Esophagus squamous epithelium (tissue), 5 donors: Measurements from ENCODE around the gene CREB3L2. TPM values are rescaled to one million over a fixed set of nuclear protein-coding genes. Genes with fewer than 3 reads are reported as not detected.

Source experiments
- DNase-seq: peaks from one replicate; lab custom pipeline; 2025; lab: John Stamatoyannopoulos, UW
- H3K27ac ChIP-seq, 4 donors: fragments of 200-600 bp; sonication (generic); one replicate each; pipeline ENCODE4 v1.5.1; 2016 to 2019; ENCODE audit warnings: mild to moderate bottlenecking in 1 of 4
- H3K27me3 ChIP-seq, 4 donors: fragments of 200-600 bp; sonication (generic); 1 replicate in 3 of 4; 2 replicates in 1 of 4; pipeline versions ENCODE4 v1.5.1 to v1.6.0; 2017 to 2021; ENCODE audit warnings: antibody characterized with exemption in 1 of 4
- H3K36me3 ChIP-seq, 3 donors: fragments of 200-600 bp; sonication (generic); one replicate each; pipeline ENCODE4 v1.5.1; 2016 to 2019
- H3K4me1 ChIP-seq, 3 donors: fragments of 200-600 bp; sonication (generic); one replicate each; pipeline ENCODE4 v1.5.1; 2017 to 2019
- H3K4me3 ChIP-seq, 4 donors: fragments of 200-600 bp; sonication (generic); 1 replicate in 3 of 4; 2 replicates in 1 of 4; pipeline ENCODE4 v1.5.1; 2016 to 2019; ENCODE audit warnings: mild to moderate bottlenecking in 2 of 4, moderate library complexity in 1 of 4
- H3K9me3 ChIP-seq, 3 donors: fragments of 200-600 bp; sonication (generic); one replicate each; pipeline ENCODE4 v1.5.1; 2016 to 2019
- POLR2A ChIP-seq, 4 donors: fragments of 450-650 bp; IDR thresholded peaks; one replicate each; pipeline ENCODE4 v1.6.1; 2017; ENCODE audit warnings: antibody characterized with exemption in 4 of 4, mild to moderate bottlenecking in 4 of 4, moderate library complexity in 3 of 4
- WGBS, 2 donors: methylation state at CpG; one replicate each; pipeline ENCODE4 v1.1.5; 2018; 5-methylcytosine and 5-hydroxymethylcytosine counted together
- intact Hi-C: fragments of 100-400 bp; cut with DNase I; formaldehyde crosslinking; loops from one replicate; pipeline ENCODE4 v1.15.0; 2022
- total RNA-seq, 4 donors: library from RNA; depleted of rRNA; stranded (reverse); fragments of >200 nt; gene quantifications; one replicate each; pipeline ENCODE4 v1.1.0, GENCODE V29; 2016
- TF ChIP-seq, protein P1 (sequence below), 6 experiments: fragments of 450-650 bp in 4 of 6; fragments of 200-600 bp in 2 of 6; sonication (generic) in 2 of 6; IDR thresholded peaks; one replicate each; pipeline ENCODE4 v1.5.1; 2016 to 2019; ENCODE audit warnings: antibody characterized with exemption in 6 of 6, mild to moderate bottlenecking in 4 of 6, moderate library complexity in 4 of 6
- donor health status: DM: yes; HTN: yes; CAD: no.

The CREB3L2 gene
- total RNA-seq, 4 donors from 2014 or later, result 14.9 to 21.9 (median 17.3) TPM

DNA sequence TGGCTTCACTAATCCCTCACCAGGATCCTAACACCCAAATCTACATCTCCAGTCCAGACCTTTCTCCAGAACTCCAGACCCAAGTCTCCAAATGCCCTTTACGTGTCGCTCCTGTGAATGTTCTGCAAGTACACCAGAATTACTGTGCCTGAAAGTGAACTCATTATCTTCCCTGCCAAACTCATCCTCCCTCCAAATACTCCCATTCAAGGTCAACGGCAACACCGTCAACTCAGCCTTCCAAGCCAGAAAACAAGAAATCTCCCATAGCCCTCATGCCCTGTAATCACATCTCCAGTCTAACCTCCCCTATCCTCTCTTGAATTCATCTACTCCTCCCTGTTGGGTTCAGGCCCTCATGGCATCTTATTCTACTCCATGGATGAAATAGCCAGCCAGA is 12.3 kb downstream of the CREB3L2 start:
- Histone ChIP-seq H3K27ac (peak overlapping the region; percentile 26 to 83 (median 78)), H3K4me3 (no peak overlapping the region), H3K27me3 (no peaks in the 10 kb centered on the region), H3K4me1 (peaks cover 23 to 98% (median 62%) of the 10 kb centered on the region in 3 donors), H3K9me3 (no peaks in the 10 kb centered on the region), H3K36me3 (no peaks in the 10 kb centered on the region)
- 85 to 91% methylated on average over 4 of the region's 4 CpGs for WGBS, 2 donors
- intact Hi-C loops, result no loop called here
- TF ChIP-seq, protein P1, sequence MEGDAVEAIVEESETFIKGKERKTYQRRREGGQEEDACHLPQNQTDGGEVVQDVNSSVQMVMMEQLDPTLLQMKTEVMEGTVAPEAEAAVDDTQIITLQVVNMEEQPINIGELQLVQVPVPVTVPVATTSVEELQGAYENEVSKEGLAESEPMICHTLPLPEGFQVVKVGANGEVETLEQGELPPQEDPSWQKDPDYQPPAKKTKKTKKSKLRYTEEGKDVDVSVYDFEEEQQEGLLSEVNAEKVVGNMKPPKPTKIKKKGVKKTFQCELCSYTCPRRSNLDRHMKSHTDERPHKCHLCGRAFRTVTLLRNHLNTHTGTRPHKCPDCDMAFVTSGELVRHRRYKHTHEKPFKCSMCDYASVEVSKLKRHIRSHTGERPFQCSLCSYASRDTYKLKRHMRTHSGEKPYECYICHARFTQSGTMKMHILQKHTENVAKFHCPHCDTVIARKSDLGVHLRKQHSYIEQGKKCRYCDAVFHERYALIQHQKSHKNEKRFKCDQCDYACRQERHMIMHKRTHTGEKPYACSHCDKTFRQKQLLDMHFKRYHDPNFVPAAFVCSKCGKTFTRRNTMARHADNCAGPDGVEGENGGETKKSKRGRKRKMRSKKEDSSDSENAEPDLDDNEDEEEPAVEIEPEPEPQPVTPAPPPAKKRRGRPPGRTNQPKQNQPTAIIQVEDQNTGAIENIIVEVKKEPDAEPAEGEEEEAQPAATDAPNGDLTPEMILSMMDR (IDR thresholded peaks at IDR 0.05), result no peak
- DNase-seq, result no peak

DNA sequence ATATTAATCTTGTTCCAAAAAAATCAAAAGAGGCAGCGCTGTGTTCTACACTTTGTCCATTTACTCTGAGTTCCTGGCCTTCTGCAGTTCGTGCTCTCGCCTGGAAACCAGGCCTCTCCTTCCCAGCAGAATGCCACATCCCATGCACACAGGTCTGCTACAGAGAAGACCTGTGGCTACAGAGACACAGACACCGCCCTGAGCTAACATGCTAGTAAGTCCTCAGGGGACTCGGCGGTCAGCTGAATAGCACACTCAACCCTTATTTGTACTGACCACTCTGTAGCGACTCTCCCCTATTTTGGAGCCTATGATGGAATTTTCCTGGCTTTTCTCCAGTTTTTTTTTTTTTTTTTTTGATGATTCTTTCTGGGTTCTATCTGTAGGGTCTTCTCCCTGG is 12.8 kb downstream of the CREB3L2 start:
- peak overlapping the region in 3 of 4 donors; percentile 74 to 83 (median 81) for H3K27ac ChIP-seq
- no peak for DNase-seq
- intact Hi-C loops, result no loop called here
- TF ChIP-seq POLR2A (IDR thresholded peaks at IDR 0.05), result no peak
- TF ChIP-seq, protein P1 (IDR thresholded peaks at IDR 0.05), result no peak
- H3K4me3 ChIP-seq, result no peak overlapping the region
- no peaks in the 10 kb centered on the region for H3K27me3 ChIP-seq
- H3K36me3 ChIP-seq, result no peaks in the 10 kb centered on the region
- H3K9me3 ChIP-seq, result no peaks in the 10 kb centered on the region
- H3K4me1 ChIP-seq, result peaks cover 23 to 98% (median 62%) of the 10 kb centered on the region in 3 donors
- WGBS, 2 donors, result 64 to 80% methylated on average over 7 of the region's 7 CpGs

DNA sequence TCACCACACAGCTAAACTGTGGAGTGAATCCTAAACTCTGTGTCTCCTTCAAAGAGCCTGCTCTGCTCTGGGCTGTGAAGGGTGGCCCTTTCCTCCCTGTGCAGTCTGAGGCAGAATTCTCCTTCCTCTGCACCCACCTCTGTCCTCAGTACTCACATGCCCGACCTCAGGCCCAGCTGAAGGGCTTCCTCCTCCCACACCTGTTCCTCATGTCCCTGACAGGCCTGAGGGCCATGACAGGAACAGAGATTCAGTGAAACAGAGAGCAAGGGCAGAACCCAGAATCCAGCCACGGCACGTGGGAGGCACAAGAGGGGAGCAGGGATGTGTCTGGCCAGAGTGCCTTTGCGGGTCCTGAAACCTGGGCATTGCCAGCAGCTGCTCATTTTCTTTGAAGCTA is 13.9 kb downstream of the CREB3L2 start:
- intact Hi-C loops, result no loop called here
- no peak for DNase-seq
- Histone ChIP-seq H3K27ac (peak overlapping the region in 3 of 4 donors; percentile 70 to 83 (median 81)), H3K9me3 (peaks cover 0 to under 1% (median 0%) of the 10 kb centered on the region in 3 donors), H3K36me3 (no peaks in the 10 kb centered on the region), H3K27me3 (no peaks in the 10 kb centered on the region), H3K4me3 (no peak overlapping the region), H3K4me1 (peaks cover 20 to 94% (median 63%) of the 10 kb centered on the region in 3 donors)
- WGBS, 2 donors, result 60 to 100% methylated on average over 1 to 4 of the region's 4 CpGs
- peak in 1 of 4 donors; percentile 23 for TF ChIP-seq POLR2A (IDR thresholded peaks at IDR 0.05)
- TF ChIP-seq, protein P1 (IDR thresholded peaks at IDR 0.05), result no peak

DNA sequence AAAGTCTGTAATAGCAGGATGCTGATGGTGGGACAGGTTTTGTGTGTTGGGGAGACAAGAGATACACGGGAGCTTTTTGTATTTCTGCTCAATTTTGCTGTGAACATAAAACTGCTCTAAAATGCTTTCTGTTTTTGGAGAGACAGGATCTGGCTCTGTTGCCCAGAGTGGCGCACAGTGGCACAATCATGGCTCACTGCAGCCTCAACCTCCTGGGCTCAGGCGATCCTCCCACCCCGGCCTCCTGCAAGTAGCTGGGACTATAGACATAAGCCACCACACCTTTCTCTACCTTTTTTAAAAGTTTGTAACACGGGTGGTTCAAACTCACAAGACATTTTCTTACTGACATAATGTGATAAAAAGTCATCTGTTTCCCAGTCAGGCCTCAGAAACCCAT is 14.3 kb downstream of the CREB3L2 start:
- Histone ChIP-seq H3K36me3 (no peaks in the 10 kb centered on the region), H3K27me3 (no peaks in the 10 kb centered on the region), H3K9me3 (peaks cover 0 to 4% (median 0%) of the 10 kb centered on the region in 3 donors), H3K27ac (peak overlapping the region in 3 of 4 donors; percentile 70 to 83 (median 81)), H3K4me3 (no peak overlapping the region), H3K4me1 (peaks cover 20 to 90% (median 59%) of the 10 kb centered on the region in 3 donors)
- TF ChIP-seq, protein P1 (IDR thresholded peaks at IDR 0.05), result no peak
- TF ChIP-seq POLR2A (IDR thresholded peaks at IDR 0.05), result no peak
- DNase-seq, result no peak
- 78 to 82% methylated on average over 4 to 5 of the region's 5 CpGs for WGBS, 2 donors
- intact Hi-C loops, result no loop called here

DNA sequence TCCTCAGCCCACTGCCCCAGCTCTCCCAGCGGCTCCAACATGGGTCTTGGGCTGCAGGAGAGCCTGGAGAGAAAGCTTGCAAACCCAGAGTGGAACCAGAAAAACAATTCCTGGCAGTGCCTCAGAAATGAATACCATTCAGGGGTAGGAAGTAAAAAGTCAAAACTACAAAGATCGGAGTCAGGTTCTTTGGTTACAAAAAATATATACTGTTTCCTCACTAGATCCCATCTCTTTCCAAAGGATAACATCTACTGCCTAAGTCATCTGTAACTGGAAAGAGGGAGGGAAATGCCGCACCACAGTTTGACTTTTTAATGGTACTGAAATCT is 14.9 kb downstream of the CREB3L2 start:
- intact Hi-C loops, result no loop called here
- WGBS, 2 donors, result 74 to 85% methylated on average over 2 of the region's 3 CpGs
- H3K27me3 ChIP-seq, result no peaks in the 10 kb centered on the region
- peaks cover 0 to 6% (median 0%) of the 10 kb centered on the region in 3 donors for H3K9me3 ChIP-seq
- DNase-seq, result no peak
- H3K4me1 ChIP-seq, result peaks cover 20 to 87% (median 53%) of the 10 kb centered on the region in 3 donors
- H3K27ac ChIP-seq, result peak overlapping the region in 3 of 4 donors; percentile 70 to 83 (median 81)
- TF ChIP-seq POLR2A (IDR thresholded peaks at IDR 0.05), result no peak
- TF ChIP-seq, protein P1 (IDR thresholded peaks at IDR 0.05), result no peak
- no peak overlapping the region for H3K4me3 ChIP-seq
- H3K36me3 ChIP-seq, result no peaks in the 10 kb centered on the region
